Ovary (tissue), 9 donors: Measurements from ENCODE around the gene OLA1. TPM values are rescaled to one million over a fixed set of nuclear protein-coding genes. Genes with fewer than 3 reads are reported as not detected.

Source experiments
- DNase-seq, 5 donors: peaks; one replicate each; pipeline ENCODE4 v3.0.0-alpha.2; 2019 to 2020
- H3K27ac ChIP-seq, 2 donors: fragments of 200-600 bp; one replicate each; pipeline versions ENCODE4 v1.5.1 to v1.8.0; 2019 to 2022
- H3K27me3 ChIP-seq: fragments of 200-600 bp; one replicate; pipeline ENCODE4 v1.8.0; 2022
- H3K36me3 ChIP-seq: fragments of 200-600 bp; sonication (generic); one replicate; pipeline ENCODE4 v1.5.1; 2019
- H3K4me1 ChIP-seq: one replicate; pipeline ENCODE4 v1.8.1; 2013; ENCODE audit warnings: mild to moderate bottlenecking, moderate library complexity; ENCODE audit not compliant: insufficient read depth
- H3K4me3 ChIP-seq: fragments of 200-600 bp; sonication (generic); one replicate; pipeline ENCODE4 v1.5.1; 2017
- H3K9me3 ChIP-seq, 2 donors: fragments of 200-600 bp in 1 of 2; sonication (generic) in 1 of 2; one replicate each; pipeline versions ENCODE4 v1.5.1 to v1.8.1; 2013 to 2019; ENCODE audit warnings: mild to moderate bottlenecking in 1 of 2, moderate library complexity in 1 of 2
- EP300 ChIP-seq: sonication (generic); formaldehyde crosslinking; IDR thresholded peaks from one replicate; pipeline ENCODE4 v1.6.1; 2017; ENCODE audit warnings: antibody characterized with exemption
- POLR2A ChIP-seq: fragments of 450-650 bp; IDR thresholded peaks from one replicate; pipeline ENCODE4 v1.6.1; 2017; ENCODE audit warnings: antibody characterized with exemption, mild to moderate bottlenecking, moderate library complexity
- WGBS, 3 donors: extraction: QIAGEN DNeasy Blood & Tissue Kit in 1 of 3; methylation state at CpG; one replicate each; pipeline versions ENCODE4 v1.1.5 to v1.1.7; 2013 to 2017; 5-methylcytosine and 5-hydroxymethylcytosine counted together
- intact Hi-C, 4 donors: fragments of 100-400 bp; cut with DNase I; formaldehyde crosslinking; loops; one replicate each; pipeline versions ENCODE4 v1.11.0 to v1.15.1; 2022 to 2023
- polyA plus RNA-seq, 2 donors: library from polyadenylated mRNA; stranded (reverse); fragments of 200-250 nt in 1 of 2; fragments of 350-450 nt in 1 of 2; fragmentation: Illumina TruSeq in 1 of 2; extraction: RNeasy Lipid Tissue Mini Kit (QIAGEN cat#74804) in 1 of 2; gene quantifications; one replicate each; pipeline ENCODE4 v1.2.3, GENCODE V29; 2013 to 2014
- total RNA-seq, 7 donors: library from RNA; depleted of rRNA in 2 of 7; stranded (reverse); fragments of >200 nt in 2 of 7; fragmentation: NEBNext Ultra II Directional in 3 of 7; extraction: Animal tissue kit (Norgen Biotek cat#: 25700) in 3 of 7; gene quantifications; one replicate each; pipeline versions ENCODE4 v1.1.0 to v1.2.4, GENCODE V29; 2016 to 2023
- TF ChIP-seq, protein P1 (sequence below), 3 donors: fragments of 450-650 bp in 2 of 3; fragments of 200-600 bp in 1 of 3; IDR thresholded peaks; one replicate each; pipeline versions ENCODE4 v1.5.1 to v1.8.0; 2016 to 2022; ENCODE audit warnings: antibody characterized with exemption in 3 of 3, mild to moderate bottlenecking in 1 of 3
- donor health status: DM: no; HTN: no; CAD: no; lungs with moderate emphysema.
- donor health status: DM: no; HTN: no; CAD: no.
- donor health status: Bipolar disorder and iron deficiency.
- donor health status: DM: yes; HTN: yes; CAD: no.
- donor health status: DM: no; HTN: no; CAD: no.
- donor health status: DM: yes; HTN: yes; CAD: no.

Gene OLA1
- total and polyA plus RNA-seq, 9 donors: 25.6 to 127 (median 45.2) TPM

DNA sequence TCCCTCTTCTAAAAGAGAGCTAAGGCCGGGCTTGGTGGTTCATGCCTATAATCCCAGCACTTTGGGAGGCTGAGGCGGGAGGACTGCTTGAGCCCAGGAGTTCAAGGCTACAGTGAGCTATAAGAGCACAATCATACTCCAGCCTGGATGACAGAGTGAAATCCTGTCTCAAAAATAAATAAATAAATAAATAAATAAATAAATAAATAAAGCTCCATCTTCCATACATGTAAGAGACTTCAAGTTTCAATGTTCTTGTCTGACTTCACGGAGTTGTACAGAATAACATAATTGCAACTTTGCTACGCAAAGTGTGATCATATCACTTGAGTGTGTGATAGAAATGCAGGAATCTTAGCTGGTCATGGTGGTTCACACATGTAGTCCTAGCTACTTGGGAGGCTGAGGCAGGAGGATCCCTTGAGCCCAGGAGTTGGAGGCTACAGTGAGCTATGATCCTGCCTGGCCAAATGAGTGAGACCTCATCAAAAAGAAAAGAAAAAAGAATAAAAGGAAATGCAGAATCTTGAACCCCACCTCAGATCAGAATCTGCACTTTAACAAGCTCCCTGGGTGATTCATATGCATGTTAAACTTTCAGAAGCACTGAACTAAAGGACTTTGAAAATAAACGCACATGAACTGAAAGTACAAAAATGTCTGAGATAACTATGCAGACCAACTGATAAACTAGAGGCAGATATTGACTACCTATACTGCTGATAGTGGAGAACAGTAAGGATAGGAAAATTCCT, 159.4 kb downstream of the OLA1 start:
- intact Hi-C loops: no loop called here
- DNase-seq: no peak
- TF ChIP-seq EP300: no peak
- no peak for TF ChIP-seq POLR2A
- Histone ChIP-seq H3K4me3 (no peak overlapping the region), H3K27me3 (no peaks in the 10 kb centered on the region), H3K9me3 (no peaks in the 10 kb centered on the region), H3K27ac (no peak overlapping the region), H3K36me3 (no peaks in the 10 kb centered on the region), H3K4me1 (no peaks in the 10 kb centered on the region)
- 92 to 94% (median 93%) methylated on average over 5 of the region's 5 CpGs for WGBS, 3 donors

DNA sequence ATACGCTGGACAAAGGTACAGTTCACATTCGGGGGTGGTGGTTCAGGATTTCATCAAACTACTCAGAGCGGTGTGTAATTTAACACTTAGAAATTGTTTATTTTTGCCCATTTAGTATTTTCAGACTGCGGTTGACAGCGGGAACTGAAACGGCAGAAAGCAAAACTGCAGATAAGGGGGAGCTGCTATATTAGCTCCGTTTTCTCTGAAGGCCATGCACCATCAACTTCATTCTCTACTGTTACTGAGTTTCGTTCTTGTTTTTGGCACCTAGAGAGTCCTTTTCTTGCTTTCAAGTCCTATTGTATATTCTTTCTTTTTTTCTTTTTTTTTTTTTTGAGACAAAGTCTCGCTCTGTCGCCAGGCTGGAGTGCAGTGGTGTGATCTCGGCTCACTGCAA, 161.6 kb downstream of the OLA1 start:
- no peaks in the 10 kb centered on the region for H3K4me1 ChIP-seq
- no peaks in the 10 kb centered on the region for H3K27me3 ChIP-seq
- no peaks in the 10 kb centered on the region for H3K36me3 ChIP-seq
- DNase-seq: no peak
- 96 to 98% (median 97%) methylated on average over 11 of the region's 11 CpGs for WGBS, 3 donors
- intact Hi-C loops: no loop called here
- TF ChIP-seq, protein P1, sequence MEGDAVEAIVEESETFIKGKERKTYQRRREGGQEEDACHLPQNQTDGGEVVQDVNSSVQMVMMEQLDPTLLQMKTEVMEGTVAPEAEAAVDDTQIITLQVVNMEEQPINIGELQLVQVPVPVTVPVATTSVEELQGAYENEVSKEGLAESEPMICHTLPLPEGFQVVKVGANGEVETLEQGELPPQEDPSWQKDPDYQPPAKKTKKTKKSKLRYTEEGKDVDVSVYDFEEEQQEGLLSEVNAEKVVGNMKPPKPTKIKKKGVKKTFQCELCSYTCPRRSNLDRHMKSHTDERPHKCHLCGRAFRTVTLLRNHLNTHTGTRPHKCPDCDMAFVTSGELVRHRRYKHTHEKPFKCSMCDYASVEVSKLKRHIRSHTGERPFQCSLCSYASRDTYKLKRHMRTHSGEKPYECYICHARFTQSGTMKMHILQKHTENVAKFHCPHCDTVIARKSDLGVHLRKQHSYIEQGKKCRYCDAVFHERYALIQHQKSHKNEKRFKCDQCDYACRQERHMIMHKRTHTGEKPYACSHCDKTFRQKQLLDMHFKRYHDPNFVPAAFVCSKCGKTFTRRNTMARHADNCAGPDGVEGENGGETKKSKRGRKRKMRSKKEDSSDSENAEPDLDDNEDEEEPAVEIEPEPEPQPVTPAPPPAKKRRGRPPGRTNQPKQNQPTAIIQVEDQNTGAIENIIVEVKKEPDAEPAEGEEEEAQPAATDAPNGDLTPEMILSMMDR (IDR thresholded peaks at IDR 0.05): no peak
- TF ChIP-seq POLR2A (no peak), EP300 (no peak)
- H3K27ac ChIP-seq: no peak overlapping the region
- no peaks in the 10 kb centered on the region for H3K9me3 ChIP-seq
- H3K4me3 ChIP-seq: no peak overlapping the region

DNA sequence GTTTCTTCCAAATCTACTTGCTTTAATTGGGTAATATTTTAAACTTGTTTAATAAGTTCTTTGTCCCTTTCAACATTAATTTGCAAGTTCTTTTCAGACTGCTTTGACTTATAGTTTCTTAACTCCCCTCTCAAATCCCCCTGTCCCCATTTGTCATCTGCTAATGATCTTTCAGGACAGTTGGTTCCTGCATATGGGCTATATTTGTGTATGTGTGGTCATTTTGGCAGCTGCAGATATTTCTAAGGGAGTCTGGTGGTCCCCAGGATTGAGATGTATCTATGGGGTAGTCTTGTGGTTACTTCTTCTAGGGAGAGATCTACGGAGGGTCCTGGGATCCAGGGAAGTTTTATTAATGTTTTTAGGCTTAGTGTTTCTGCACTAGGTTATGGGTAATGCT, 162.6 kb downstream of the OLA1 start:
- WGBS, 3 donors: 92 to 97% (median 93%) methylated on average over 1 of the region's 1 CpG
- H3K4me1 ChIP-seq: no peaks in the 10 kb centered on the region
- H3K27ac ChIP-seq: no peak overlapping the region
- TF ChIP-seq EP300 (no peak), POLR2A (no peak)
- TF ChIP-seq, protein P1 (IDR thresholded peaks at IDR 0.05): no peak
- DNase-seq: no peak
- intact Hi-C loops: no loop called here
- no peaks in the 10 kb centered on the region for H3K27me3 ChIP-seq
- no peak overlapping the region for H3K4me3 ChIP-seq
- H3K9me3 ChIP-seq: no peaks in the 10 kb centered on the region
- no peaks in the 10 kb centered on the region for H3K36me3 ChIP-seq

DNA sequence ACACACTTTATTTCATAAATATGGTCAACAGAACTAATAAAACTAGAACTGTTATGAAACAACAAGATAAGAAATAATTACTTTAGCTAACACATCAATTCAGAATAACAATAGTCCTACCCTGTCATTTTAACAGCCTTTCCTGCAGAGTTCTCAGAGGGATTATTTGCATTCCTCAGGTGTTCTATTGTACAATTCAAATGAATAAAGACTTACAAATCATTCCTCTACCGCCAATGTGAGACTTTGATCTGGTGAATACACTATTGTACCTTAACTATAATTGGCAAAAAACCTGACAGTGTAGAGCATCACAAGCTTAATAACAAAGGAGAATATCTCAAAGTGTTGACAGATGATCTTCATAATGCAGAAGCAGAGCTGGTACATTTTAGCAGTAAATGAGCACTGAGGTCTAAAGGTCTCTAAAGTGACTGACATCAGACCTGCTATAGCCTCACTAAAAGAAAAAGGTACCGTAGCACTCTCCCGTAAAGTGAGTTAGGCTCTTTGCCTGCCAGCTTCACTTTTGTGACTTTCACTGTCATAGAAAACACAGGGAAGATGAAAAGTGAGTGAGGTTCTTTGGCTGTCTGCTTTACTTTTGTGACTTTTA, 164.4 kb downstream of the OLA1 start:
- H3K27ac ChIP-seq: no peak overlapping the region
- no peaks in the 10 kb centered on the region for H3K36me3 ChIP-seq
- no peak overlapping the region for H3K4me3 ChIP-seq
- H3K27me3 ChIP-seq: no peaks in the 10 kb centered on the region
- intact Hi-C loops: no loop called here
- DNase-seq: no peak
- 90 to 96% (median 95%) methylated on average over 3 of the region's 3 CpGs for WGBS, 3 donors
- TF ChIP-seq, protein P1 (IDR thresholded peaks at IDR 0.05): no peak
- TF ChIP-seq POLR2A (no peak), EP300 (no peak)
- no peaks in the 10 kb centered on the region for H3K4me1 ChIP-seq
- no peaks in the 10 kb centered on the region for H3K9me3 ChIP-seq

DNA sequence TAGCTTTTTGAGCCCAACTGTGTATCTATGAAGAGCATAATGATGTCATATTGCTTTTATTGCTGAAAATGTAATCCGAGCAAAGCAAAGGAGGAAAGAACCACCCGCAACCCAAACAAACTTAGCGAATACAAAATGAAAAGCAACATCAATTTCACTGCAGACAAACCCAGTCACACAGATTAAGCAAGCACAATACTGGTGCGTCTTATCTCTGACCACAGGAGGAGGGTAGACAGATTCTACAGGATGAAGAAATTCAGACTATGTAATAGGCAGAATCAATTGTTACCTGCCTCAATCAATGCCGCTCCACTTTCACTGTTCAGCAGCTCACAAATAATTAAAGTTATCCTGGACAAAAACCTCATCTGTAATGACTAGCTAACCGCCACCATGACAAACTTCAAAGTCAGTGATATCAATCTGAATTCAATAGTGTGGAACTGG, 167.6 kb downstream of the OLA1 start:
- H3K36me3 ChIP-seq: no peaks in the 10 kb centered on the region
- DNase-seq: no peak
- no peaks in the 10 kb centered on the region for H3K9me3 ChIP-seq
- no peak overlapping the region for H3K4me3 ChIP-seq
- 86 to 92% (median 92%) methylated on average over 6 of the region's 6 CpGs for WGBS, 3 donors
- H3K27me3 ChIP-seq: no peaks in the 10 kb centered on the region
- TF ChIP-seq EP300 (no peak), POLR2A (no peak)
- TF ChIP-seq, protein P1 (IDR thresholded peaks at IDR 0.05): no peak
- no peaks in the 10 kb centered on the region for H3K4me1 ChIP-seq
- intact Hi-C loops: no loop called here
- no peak overlapping the region for H3K27ac ChIP-seq
